GM12865 (cell line): ENCODE measurements around the gene KIAA0513.

Experiments
- DNase-seq: peaks from one replicate; pipeline ENCODE4 v3.0.0; 2010; ENCODE audit warnings: low read depth
- H3K4me3 ChIP-seq: 2 replicates; pipeline ENCODE4 v1.5.1; 2011; ENCODE audit warnings: mild to moderate bottlenecking, low read depth, low read length, control low read depth
- CTCF ChIP-seq: IDR thresholded peaks from 2 replicates; pipeline ENCODE4 v1.5.1; 2011; ENCODE audit warnings: low read length, control low read depth, low read depth, inconsistent platforms; ENCODE audit not compliant: insufficient read depth; ENCODE audit errors: missing control alignments

KIAA0513 gene

DNA sequence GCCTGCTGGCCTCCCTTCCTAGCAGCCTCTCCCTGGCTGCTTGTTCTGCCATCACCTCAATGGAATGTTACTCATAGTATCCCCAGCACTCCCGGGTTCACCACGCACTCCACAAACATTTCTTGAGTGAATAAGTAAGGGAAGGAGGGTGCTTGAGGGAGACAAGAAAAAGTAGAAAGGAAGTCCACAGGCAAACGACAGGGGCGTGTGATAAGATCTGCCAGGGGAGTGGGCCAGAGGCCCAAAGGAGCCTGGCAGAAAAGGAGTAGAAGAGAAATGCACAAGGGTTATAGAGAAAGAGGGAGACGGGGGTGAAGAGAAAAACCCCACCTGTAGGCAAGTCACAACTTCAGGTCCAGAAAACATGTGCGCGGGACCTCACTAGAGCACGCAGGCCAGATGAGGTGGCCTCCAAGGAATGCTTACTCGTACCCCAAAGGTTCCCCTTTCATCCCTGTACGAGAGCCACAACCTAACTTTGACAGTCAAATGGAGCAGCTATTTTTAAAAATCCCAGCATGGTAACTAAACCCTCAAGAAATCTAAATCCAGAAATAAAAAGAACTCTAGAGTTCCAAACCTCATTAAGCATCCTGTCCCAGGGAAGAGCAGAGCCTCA, 22.9 kb upstream of the KIAA0513 start:
- H3K4me3 ChIP-seq, result no peak overlapping the region

GRCh38 chr16:85005285-85006069, 22.1 kb upstream of the KIAA0513 start:
- DNase-seq, result no peak
- no peak overlapping the region for H3K4me3 ChIP-seq
- TF ChIP-seq CTCF, result no peak

More for the DNA sequence above, 22.9 kb upstream of the KIAA0513 start:
- no peak for TF ChIP-seq CTCF
- DNase-seq, result no peak

GRCh38 chr16:85006639-85007038, 21.0 kb upstream of the KIAA0513 start:
- DNase-seq, result no peak
- H3K4me3 ChIP-seq, result no peak overlapping the region
- TF ChIP-seq CTCF, result no peak

- no peak for TF ChIP-seq CTCF
- DNase-seq, result no peak
Observed at GRCh38 chr16:85007496-85008214, 19.9 kb upstream of the KIAA0513 start.

GRCh38 chr16:85008271-85008670, 19.3 kb upstream of the KIAA0513 start:
- no peak for TF ChIP-seq CTCF

More at GRCh38 chr16:85007496-85008214, 19.9 kb upstream of the KIAA0513 start:
- no peak overlapping the region for H3K4me3 ChIP-seq

DNA sequence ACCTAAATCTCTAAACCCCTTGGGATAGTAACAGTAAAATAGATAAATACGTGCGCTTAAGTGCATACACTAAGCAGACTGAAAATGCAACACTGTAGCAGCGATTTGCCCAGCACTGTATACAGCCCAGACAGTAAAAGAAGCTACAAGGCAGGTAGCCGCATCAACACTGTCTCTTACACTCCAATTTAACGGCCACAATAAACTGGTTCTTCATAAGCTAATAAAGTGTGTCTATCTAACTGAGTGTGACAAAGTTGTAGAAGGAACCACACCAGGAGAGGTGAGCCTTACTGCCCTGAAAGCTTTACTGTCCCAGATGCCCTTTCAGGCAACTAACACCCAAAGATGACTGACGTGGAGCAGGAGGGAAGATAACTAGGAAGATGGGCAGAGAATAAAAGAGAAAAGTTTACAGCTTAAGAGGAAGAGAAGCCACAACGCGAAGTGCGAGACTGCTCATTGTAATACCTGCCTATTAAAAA, 17.1 kb upstream of the KIAA0513 start:
- DNase-seq, result no peak
- no peak for TF ChIP-seq CTCF

More at GRCh38 chr16:85008271-85008670, 19.3 kb upstream of the KIAA0513 start:
- no peak overlapping the region for H3K4me3 ChIP-seq
- DNase-seq, result no peak

More for the DNA sequence above, 17.1 kb upstream of the KIAA0513 start:
- H3K4me3 ChIP-seq, result peak overlapping the region; percentile 94
